ENCODE data around the gene VWA8.

Gene VWA8

DNA sequence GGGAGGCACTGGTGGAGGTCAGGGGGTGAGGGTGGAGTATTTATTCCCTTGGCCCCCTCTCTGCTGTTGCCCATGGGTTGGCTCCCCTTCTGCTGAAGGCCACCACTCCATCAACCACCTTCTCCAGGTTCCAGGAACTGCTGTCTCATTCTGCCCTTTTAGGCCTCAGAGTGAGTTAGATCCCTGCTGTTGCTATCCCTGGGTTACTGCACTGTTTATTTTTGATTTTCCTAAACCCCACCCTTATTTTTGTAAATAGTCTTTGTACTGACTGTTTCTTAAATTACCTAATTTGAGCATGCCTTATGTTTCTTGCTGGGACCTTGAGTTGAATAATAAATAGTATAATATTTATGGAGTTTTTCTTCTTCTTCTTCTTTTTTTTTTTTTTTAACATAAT is 370.8 kb downstream of the VWA8 start:
- TF ChIP-seq FOXP2 (optimal IDR thresholded peaks at IDR 0.05; ENCODE audit: borderline replicate concordance, extremely low read depth, extremely low read length, insufficient read depth), result no peak
- no peak for TF ChIP-seq TAF1 (IDR thresholded peaks at IDR 0.05; ENCODE audit: borderline replicate concordance, insufficient read depth, low read length)
- no peak for TF ChIP-seq POLR2AphosphoS5 (IDR thresholded peaks at IDR 0.05; ENCODE audit: low read depth, low read length)
- TF ChIP-seq SIN3A (IDR thresholded peaks at IDR 0.05; ENCODE audit: borderline replicate concordance, insufficient read depth, low read length), result no peak
- no peak for TF ChIP-seq REST (IDR thresholded peaks at IDR 0.05; ENCODE audit: insufficient read depth in 1 of 2, low read depth in 2 of 2, low read length in 2 of 2)

DNA sequence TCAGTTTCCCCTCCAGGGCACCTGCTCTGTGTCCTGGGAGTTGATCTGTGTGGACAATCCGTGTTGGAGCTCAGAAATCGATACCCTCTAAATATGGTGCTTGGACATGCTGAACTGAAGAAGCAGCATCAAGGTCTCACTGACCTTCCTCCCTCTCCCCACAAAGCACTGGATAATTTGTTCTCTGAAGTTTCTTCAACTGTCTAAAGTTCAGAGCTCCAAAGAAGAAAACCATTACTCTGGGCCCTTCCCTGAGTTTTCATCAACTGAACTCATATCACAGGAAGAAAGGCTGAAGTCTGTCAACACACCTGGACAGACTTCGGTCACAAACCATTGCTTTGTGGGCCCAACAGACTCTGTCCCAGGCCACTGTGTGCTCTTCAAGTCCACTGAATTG is 371.5 kb downstream of the VWA8 start:
- TF ChIP-seq POLR2AphosphoS5 (IDR thresholded peaks at IDR 0.05; ENCODE audit: low read depth, low read length) (no peak), REST (IDR thresholded peaks at IDR 0.05; ENCODE audit: insufficient read depth in 1 of 2, low read depth in 2 of 2, low read length in 2 of 2) (no peak), SIN3A (IDR thresholded peaks at IDR 0.05; ENCODE audit: borderline replicate concordance, insufficient read depth, low read length) (no peak), TAF1 (IDR thresholded peaks at IDR 0.05; ENCODE audit: borderline replicate concordance, insufficient read depth, low read length) (no peak), FOXP2 (optimal IDR thresholded peaks at IDR 0.05; ENCODE audit: borderline replicate concordance, extremely low read depth, extremely low read length, insufficient read depth) (no peak)

DNA sequence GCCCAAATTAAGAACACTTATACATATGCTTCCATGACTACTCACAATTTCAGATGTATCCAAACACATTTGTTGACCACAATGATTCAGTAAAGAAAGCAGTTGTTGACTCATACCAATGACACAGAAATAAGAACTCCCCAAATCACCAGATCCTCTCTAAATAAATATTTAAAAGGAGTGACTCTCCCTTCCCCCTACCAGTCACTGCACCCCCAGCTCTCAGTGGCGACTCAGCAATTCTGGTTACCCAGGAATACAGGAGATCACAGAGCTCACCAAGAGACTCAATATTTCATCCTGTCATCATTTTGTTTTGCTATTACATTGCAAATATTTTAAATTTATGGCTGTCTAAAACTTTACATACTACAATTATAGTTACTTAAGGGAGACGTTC is 372.0 kb downstream of the VWA8 start:
- no peak for TF ChIP-seq TAF1 (IDR thresholded peaks at IDR 0.05; ENCODE audit: borderline replicate concordance, insufficient read depth, low read length)
- no peak for TF ChIP-seq FOXP2 (optimal IDR thresholded peaks at IDR 0.05; ENCODE audit: borderline replicate concordance, extremely low read depth, extremely low read length, insufficient read depth)
- no peak for TF ChIP-seq SIN3A (IDR thresholded peaks at IDR 0.05; ENCODE audit: borderline replicate concordance, insufficient read depth, low read length)
- TF ChIP-seq POLR2AphosphoS5 (IDR thresholded peaks at IDR 0.05; ENCODE audit: low read depth, low read length), result no peak
- no peak for TF ChIP-seq REST (IDR thresholded peaks at IDR 0.05; ENCODE audit: insufficient read depth in 1 of 2, low read depth in 2 of 2, low read length in 2 of 2)

GRCh38 chr13:41588448-41588847 is 372.5 kb downstream of the VWA8 start:
- no peak for TF ChIP-seq FOXP2 (optimal IDR thresholded peaks at IDR 0.05; ENCODE audit: borderline replicate concordance, extremely low read depth, extremely low read length, insufficient read depth)
- TF ChIP-seq TAF1 (IDR thresholded peaks at IDR 0.05; ENCODE audit: borderline replicate concordance, insufficient read depth, low read length), result no peak
- no peak for TF ChIP-seq SIN3A (IDR thresholded peaks at IDR 0.05; ENCODE audit: borderline replicate concordance, insufficient read depth, low read length)
- TF ChIP-seq POLR2AphosphoS5 (IDR thresholded peaks at IDR 0.05; ENCODE audit: low read depth, low read length), result no peak
- no peak for TF ChIP-seq REST (IDR thresholded peaks at IDR 0.05; ENCODE audit: insufficient read depth in 1 of 2, low read depth in 2 of 2, low read length in 2 of 2)

- no peak for TF ChIP-seq FOXP2 (optimal IDR thresholded peaks at IDR 0.05; ENCODE audit: borderline replicate concordance, extremely low read depth, extremely low read length, insufficient read depth)
- no peak for TF ChIP-seq REST (IDR thresholded peaks at IDR 0.05; ENCODE audit: insufficient read depth in 1 of 2, low read depth in 2 of 2, low read length in 2 of 2)
- no peak for TF ChIP-seq SIN3A (IDR thresholded peaks at IDR 0.05; ENCODE audit: borderline replicate concordance, insufficient read depth, low read length)
- no peak for TF ChIP-seq POLR2AphosphoS5 (IDR thresholded peaks at IDR 0.05; ENCODE audit: low read depth, low read length)
- TF ChIP-seq TAF1 (IDR thresholded peaks at IDR 0.05; ENCODE audit: borderline replicate concordance, insufficient read depth, low read length), result no peak
Observed at GRCh38 chr13:41587490-41587889, 373.4 kb downstream of the VWA8 start.
